SK-N-SH treated with all-trans-retinoic acid at 6 μM for 48 hours (cell line): ENCODE measurements around the gene RNF148.

Source experiments
- ISL1 ChIP-seq: fragments of 250-450 bp; sonication (Bioruptor Pico); IDR thresholded peaks from 2 replicates; pipeline ENCODE4 v2.1.2; 2022; ENCODE audit warnings: mild to moderate bottlenecking, moderate library complexity
- POU6F1 ChIP-seq: fragments of 250-450 bp; sonication (Bioruptor Pico); IDR thresholded peaks from 2 replicates; pipeline ENCODE4 v1.8.0; 2021; ENCODE audit warnings: low read depth, mild to moderate bottlenecking, moderate library complexity, borderline replicate concordance

GRCh38 chr7:122702872-122703510 lies at the start of gene RNF148:
- TF ChIP-seq ISL1 (CRISPR knock-in tag) (no peak), POU6F1 (CRISPR knock-in tag) (no peak)
